ENCODE results near the gene TCAIM. TPM values are rescaled to one million over a fixed set of nuclear protein-coding genes. Genes with fewer than 3 reads are reported as not detected.

TCAIM gene
- total and polyA plus RNA-seq, 9 of the 15 experiments (the other 6 are each of a cell fraction or from before 2014, with no cell fraction given), result 19.7 to 53.3 (median 36.9) TPM

- intact Hi-C loops (cut with micrococcal nuclease), result no loop called here
- Histone ChIP-seq H3K4me1 (replicated peaks in 1 of 2; ENCODE audit: control insufficient read depth in 2 of 2, insufficient read depth in 2 of 2, low read length in 2 of 2) (peaks cover 10 to 34% of the 10 kb centered on the region in 2 experiments; a peak in 4 of 5 replicates), H3K4me2 (ENCODE audit: insufficient read depth, low read length) (no peak overlapping the region), H2AFZ (ENCODE audit: low read depth, low read length) (no peak overlapping the region), H3K9me1 (ENCODE audit: control insufficient read depth, insufficient read depth, low read length) (no peaks in the 10 kb centered on the region), H3K79me2 (ENCODE audit: control insufficient read depth, insufficient read depth, low read length) (peaks cover 51% of the 10 kb centered on the region), H3K4me3 (no peak overlapping the region), H4K20me1 (replicated peaks; ENCODE audit: control insufficient read depth, insufficient read depth, low read length) (no peaks in the 10 kb centered on the region), H3K27me3 (ENCODE audit: control insufficient read depth in 2 of 2, insufficient read depth in 2 of 2, low read length in 2 of 2) (no peaks in the 10 kb centered on the region), H3K27ac (ENCODE audit: extremely low read depth, low read depth, low read length) (no peak overlapping the region), H3K36me3 (ENCODE audit: control insufficient read depth, insufficient read depth, low read length) (peaks cover 22% of the 10 kb centered on the region), H3K9me3 (replicated peaks; ENCODE audit: control insufficient read depth, insufficient read depth, low read depth, low read length) (no peaks in the 10 kb centered on the region), H3K9ac (ENCODE audit: insufficient read depth in 1 of 2, low read depth in 2 of 2, low read length in 2 of 2) (no peak overlapping the region)
- in situ Hi-C loops (cut with MboI), result no loop called here
- FAIRE-seq, result no peak
- POLR2A ChIA-PET, result interaction anchor here (0.5 to 1.7 kb wide), 7 partner anchors 9 to 1648 kb away, joined by 3 to 10 read pairs (median 3); no protein-coding TSS in a partner anchor
- no peak for DNase-seq (ENCODE audit: extremely low read depth in 1 of 4, low spot score in 3 of 4)
- BruUV-seq (replicated peaks), result no TSS peak
- CTCF ChIA-PET (ENCODE audit: low intra/inter-chr PET ratio), result no interaction called here
- WGBS (ENCODE audit: insufficient coverage, low coverage, missing lambda C conversion rate), result 73% methylated on average over 5 of the region's 5 CpGs
- no peak for ATAC-seq
- 0 out of 2 replicates have a peak, but pooled peaks have one; percentile 16 for TF ChIP-seq POLR2AphosphoS5 (IDR thresholded peaks at IDR 0.05; ENCODE audit: control insufficient read depth, insufficient read depth, low read depth, low read length)
- TF ChIP-seq RFX1 (IDR thresholded peaks at IDR 0.05), result peak; percentile 39; the same call in 1 of the 2 replicates
- peak; percentile 80 for TF ChIP-seq PKNOX1 (IDR thresholded peaks at IDR 0.05)
- TF ChIP-seq CBX8 (IDR thresholded peaks at IDR 0.05; ENCODE audit: borderline replicate concordance, extremely low read depth, low read depth, low read length, poor library complexity, severe bottlenecking), result no peak
- no peak for TF ChIP-seq ZBTB11 (CRISPR knock-in tag; IDR thresholded peaks at IDR 0.05)
- TF ChIP-seq ADNP (tag; IDR thresholded peaks at IDR 0.05), result no peak
- peak; percentile 79 for TF ChIP-seq MEIS2 (IDR thresholded peaks at IDR 0.05; ENCODE audit: partially characterized antibody)
- TF ChIP-seq E2F6 (IDR thresholded peaks at IDR 0.05; ENCODE audit: borderline replicate concordance in 1 of 2, extremely low read depth in 1 of 2, insufficient read depth in 1 of 2, insufficient read length in 1 of 2, low read depth in 1 of 2, low read length in 1 of 2, poor library complexity in 1 of 2, severe bottlenecking in 1 of 2), result peak in 1 of 2 experiments; percentile 53
Measured at GRCh38 chr3:44434834-44435510, 96.4 kb downstream of the TCAIM start.

All from K562 (cell line).